ENCODE measurements around the gene VSIR.

GRCh38 chr10:71701496-71702132 lies 71.7 kb downstream of the VSIR start:
- TF ChIP-seq, protein P1, sequence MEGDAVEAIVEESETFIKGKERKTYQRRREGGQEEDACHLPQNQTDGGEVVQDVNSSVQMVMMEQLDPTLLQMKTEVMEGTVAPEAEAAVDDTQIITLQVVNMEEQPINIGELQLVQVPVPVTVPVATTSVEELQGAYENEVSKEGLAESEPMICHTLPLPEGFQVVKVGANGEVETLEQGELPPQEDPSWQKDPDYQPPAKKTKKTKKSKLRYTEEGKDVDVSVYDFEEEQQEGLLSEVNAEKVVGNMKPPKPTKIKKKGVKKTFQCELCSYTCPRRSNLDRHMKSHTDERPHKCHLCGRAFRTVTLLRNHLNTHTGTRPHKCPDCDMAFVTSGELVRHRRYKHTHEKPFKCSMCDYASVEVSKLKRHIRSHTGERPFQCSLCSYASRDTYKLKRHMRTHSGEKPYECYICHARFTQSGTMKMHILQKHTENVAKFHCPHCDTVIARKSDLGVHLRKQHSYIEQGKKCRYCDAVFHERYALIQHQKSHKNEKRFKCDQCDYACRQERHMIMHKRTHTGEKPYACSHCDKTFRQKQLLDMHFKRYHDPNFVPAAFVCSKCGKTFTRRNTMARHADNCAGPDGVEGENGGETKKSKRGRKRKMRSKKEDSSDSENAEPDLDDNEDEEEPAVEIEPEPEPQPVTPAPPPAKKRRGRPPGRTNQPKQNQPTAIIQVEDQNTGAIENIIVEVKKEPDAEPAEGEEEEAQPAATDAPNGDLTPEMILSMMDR (IDR thresholded peaks at IDR 0.05) = no peak
- no peak for TF ChIP-seq POLR2A (IDR thresholded peaks at IDR 0.05)
- no peak for TF ChIP-seq EP300 (IDR thresholded peaks at IDR 0.05)
